Activated CD4-positive, alpha-beta T cell treated with anti-CD3 and anti-CD28 coated beads, Interleukin-2, amount 10 ng/mL, durations not matched to agents 7 days and 5 days (primary cell): ENCODE measurements around the gene OR2V2. TPM values are rescaled to one million over a fixed set of nuclear protein-coding genes. Genes with fewer than 3 reads are reported as not detected.
"Not testable (repeated sequence)": the region's sequence is repeated elsewhere in the genome, so short reads cannot be mapped to it uniquely, and the experiment has no call there.

Experiments used
- CTCF ChIA-PET: fragments of 350-600 bp; sonication (Branson Sonifier 250); formaldehyde crosslinking; loops from one replicate; lab custom pipeline; 2021; ENCODE audit warnings: antibody characterized with exemption; lab: Charles Lee
- POLR2A ChIA-PET: fragments of 350-600 bp; sonication (Branson Sonifier 250); formaldehyde crosslinking; loops from one replicate; lab custom pipeline; 2021; ENCODE audit warnings: antibody characterized with exemption; lab: Charles Lee
- DNase-seq: peaks from one replicate; pipeline ENCODE4 v3.0.0-alpha.2; 2020
- H3K27ac Mint-ChIP-seq: one replicate; pipeline ENCODE4 v1.8.0; 2021; ENCODE audit warnings: mild to moderate bottlenecking, moderate library complexity, mixed read lengths
- H3K27me3 Mint-ChIP-seq: one replicate; pipeline ENCODE4 v1.8.0; 2021; ENCODE audit warnings: mixed read lengths
- H3K36me3 Mint-ChIP-seq: one replicate; pipeline ENCODE4 v1.8.0; 2021; ENCODE audit warnings: low read depth, mixed read lengths
- H3K4me1 Mint-ChIP-seq: one replicate; pipeline ENCODE4 v1.8.0; 2021; ENCODE audit warnings: mixed read lengths
- H3K4me3 Mint-ChIP-seq: one replicate; pipeline ENCODE4 v1.8.0; 2021; ENCODE audit warnings: mild to moderate bottlenecking, moderate library complexity, mixed read lengths
- H3K9me3 Mint-ChIP-seq: one replicate; pipeline ENCODE4 v1.8.0; 2021; ENCODE audit warnings: mixed read lengths
- total RNA-seq, 2 experiments: library from RNA; stranded (reverse); gene quantifications; one replicate each; pipeline ENCODE4 v1.2.3, GENCODE V29; 2021

The OR2V2 gene
- total RNA-seq, 2 experiments from 2014 or later, result not detected

- Mint-ChIP-seq H3K4me3 (peak overlapping the region; percentile 64), H3K36me3 (no peaks in the 10 kb centered on the region), H3K9me3 (no peaks in the 10 kb centered on the region), H3K27ac (peak overlapping the region; percentile 96), H3K4me1 (peaks cover 51% of the 10 kb centered on the region), H3K27me3 (peaks cover 3% of the 10 kb centered on the region)
- ChIA-PET POLR2A (no interaction called here), CTCF (interaction anchor here (0.7 to 1.6 kb wide), 3 partner anchors 9 to 25 kb away, joined by 3 to 5 read pairs (median 4); no protein-coding TSS in a partner anchor)
- DNase-seq, result peak; percentile 93
These were observed 12.1 kb downstream of the OR2V2 start for GRCh38 chr5:181159286-181160151.

GRCh38 chr5:181160152-181160754 is 12.9 kb downstream of the OR2V2 start:
- ChIA-PET POLR2A (no interaction called here), CTCF (interaction anchor here (1.0 to 1.6 kb wide), 2 partner anchors 8 to 24 kb away, joined by 4 to 5 read pairs; no protein-coding TSS in a partner anchor)
- Mint-ChIP-seq H3K9me3 (no peaks in the 10 kb centered on the region), H3K27ac (peak overlapping the region; percentile 96), H3K4me1 (peaks cover 54% of the 10 kb centered on the region), H3K27me3 (peaks cover 3% of the 10 kb centered on the region), H3K36me3 (no peaks in the 10 kb centered on the region), H3K4me3 (peak overlapping the region; percentile 64)
- DNase-seq, result peak; percentile 76

- H3K27me3 Mint-ChIP-seq, H3K36me3 Mint-ChIP-seq, H3K9me3 Mint-ChIP-seq, POLR2A ChIA-PET: not testable (repeated sequence)
- peaks cover 60% of the 10 kb centered on the region for H3K4me1 Mint-ChIP-seq
- DNase-seq, result peak; percentile 50
- CTCF ChIA-PET, result interaction anchor here (1.0 to 1.7 kb wide), 3 partner anchors 8 to 23 kb away, joined by 3 to 5 read pairs (median 4); no protein-coding TSS in a partner anchor
- peak overlapping the region; percentile 67 for H3K4me3 Mint-ChIP-seq
- peak overlapping the region; percentile 96 for H3K27ac Mint-ChIP-seq
These were observed 13.6 kb downstream of the OR2V2 start for GRCh38 chr5:181160755-181161533.

- no peaks in the 10 kb centered on the region for H3K36me3 Mint-ChIP-seq
- ChIA-PET CTCF (interaction anchor here (0.8 to 1.7 kb wide), 2 partner anchors 14 to 23 kb away, joined by 3 read pairs; no protein-coding TSS in a partner anchor), POLR2A (no interaction called here)
- no peak for DNase-seq
- H3K4me3 Mint-ChIP-seq, result peak overlapping the region; percentile 67
- peak overlapping the region; percentile 96 for H3K27ac Mint-ChIP-seq
- H3K27me3 Mint-ChIP-seq, result peaks cover 3% of the 10 kb centered on the region
- H3K9me3 Mint-ChIP-seq, result no peaks in the 10 kb centered on the region
- H3K4me1 Mint-ChIP-seq, result peaks cover 61% of the 10 kb centered on the region
These were observed 14.3 kb downstream of the OR2V2 start for GRCh38 chr5:181161534-181162175.

GRCh38 chr5:181163487-181164075 is 16.2 kb downstream of the OR2V2 start:
- POLR2A ChIA-PET, result no interaction called here
- Mint-ChIP-seq H3K9me3 (no peaks in the 10 kb centered on the region), H3K27me3 (peaks cover 9% of the 10 kb centered on the region), H3K36me3 (no peaks in the 10 kb centered on the region), H3K4me1 (peaks cover 78% of the 10 kb centered on the region), H3K27ac (peak overlapping the region; percentile 87), H3K4me3 (peak overlapping the region; percentile 2)
- DNase-seq, result no peak
- CTCF ChIA-PET, result interaction anchor here (1.1 kb wide), 1 partner anchor 21 kb away, joined by 5 read pairs; no protein-coding TSS in a partner anchor

- CTCF ChIA-PET, result interaction anchor here (1.1 kb wide), 1 partner anchor 21 kb away, joined by 5 read pairs; no protein-coding TSS in a partner anchor
These were observed 16.9 kb downstream of the OR2V2 start for GRCh38 chr5:181164076-181164952.

GRCh38 chr5:181166812-181167733 is 19.7 kb downstream of the OR2V2 start:
- ChIA-PET POLR2A (no interaction called here), CTCF (interaction anchor here (0.7 to 2.2 kb wide), 6 partner anchors 15 to 63 kb away, joined by 3 to 18 read pairs (median 4); no protein-coding TSS in a partner anchor)
- peaks cover 2% of the 10 kb centered on the region for H3K36me3 Mint-ChIP-seq
- H3K9me3 Mint-ChIP-seq, result no peaks in the 10 kb centered on the region
- H3K4me3 Mint-ChIP-seq, result no peak overlapping the region
- peaks cover 86% of the 10 kb centered on the region for H3K4me1 Mint-ChIP-seq
- peaks cover 31% of the 10 kb centered on the region for H3K27me3 Mint-ChIP-seq
- DNase-seq, result no peak
- no peak overlapping the region for H3K27ac Mint-ChIP-seq

More at GRCh38 chr5:181164076-181164952, 16.9 kb downstream of the OR2V2 start:
- Mint-ChIP-seq H3K4me3 (no peak overlapping the region), H3K36me3 (peaks cover 2% of the 10 kb centered on the region), H3K9me3 (no peaks in the 10 kb centered on the region), H3K27ac (peak overlapping the region; percentile 87), H3K4me1 (peaks cover 82% of the 10 kb centered on the region), H3K27me3 (peaks cover 16% of the 10 kb centered on the region)
- no peak for DNase-seq
- POLR2A ChIA-PET, result no interaction called here

- peaks cover 31% of the 10 kb centered on the region for H3K27me3 Mint-ChIP-seq
- peak; percentile 29 for DNase-seq
- CTCF ChIA-PET, result interaction anchor here (0.7 to 2.2 kb wide), 8 partner anchors 8 to 62 kb away, joined by 3 to 18 read pairs (median 4); no protein-coding TSS in a partner anchor
- peaks cover 2% of the 10 kb centered on the region for H3K36me3 Mint-ChIP-seq
- no peaks in the 10 kb centered on the region for H3K9me3 Mint-ChIP-seq
- peaks cover 87% of the 10 kb centered on the region for H3K4me1 Mint-ChIP-seq
- H3K4me3 Mint-ChIP-seq, result no peak overlapping the region
- no peak overlapping the region for H3K27ac Mint-ChIP-seq
- POLR2A ChIA-PET, result no interaction called here
These were observed 20.6 kb downstream of the OR2V2 start for GRCh38 chr5:181167814-181168488.

GRCh38 chr5:181168595-181169118 is 21.3 kb downstream of the OR2V2 start:
- H3K36me3 Mint-ChIP-seq, result peaks cover 2% of the 10 kb centered on the region
- ChIA-PET POLR2A (no interaction called here), CTCF (interaction anchor here (0.9 to 2.2 kb wide), 7 partner anchors 9 to 53 kb away, joined by 3 to 18 read pairs (median 4); no protein-coding TSS in a partner anchor)
- H3K27ac Mint-ChIP-seq, result peak overlapping the region; percentile 79
- H3K9me3 Mint-ChIP-seq, result no peaks in the 10 kb centered on the region
- DNase-seq, result no peak
- peak overlapping the region; percentile 15 for H3K4me3 Mint-ChIP-seq
- peaks cover 87% of the 10 kb centered on the region for H3K4me1 Mint-ChIP-seq
- H3K27me3 Mint-ChIP-seq, result peaks cover 37% of the 10 kb centered on the region
